Nephron (organoid): ENCODE results near the gene PKP4.

Experiments used
- H3K27ac Mint-ChIP-seq, 3 experiments: 2 replicates each; pipeline ENCODE4 v1.8.0; 2020; ENCODE audit warnings: mixed read lengths in 3 of 3, mild to moderate bottlenecking in 2 of 3, moderate library complexity in 1 of 3
- H3K27me3 Mint-ChIP-seq: 2 replicates; pipeline ENCODE4 v1.8.0; 2021; ENCODE audit warnings: low read depth, mild to moderate bottlenecking, moderate library complexity, mixed read lengths
- H3K36me3 Mint-ChIP-seq: 2 replicates; pipeline ENCODE4 v1.8.0; 2020; ENCODE audit warnings: low read depth, mixed read lengths
- H3K4me1 Mint-ChIP-seq: 2 replicates; pipeline ENCODE4 v1.8.0; 2020; ENCODE audit warnings: mixed read lengths
- H3K4me3 Mint-ChIP-seq, 3 experiments: 2 replicates each; pipeline ENCODE4 v1.8.0; 2020; ENCODE audit warnings: mild to moderate bottlenecking in 3 of 3, mixed read lengths in 3 of 3, moderate library complexity in 2 of 3
- H3K9me3 Mint-ChIP-seq: 2 replicates; pipeline ENCODE4 v1.8.0; 2020; ENCODE audit warnings: mixed read lengths
- TF ChIP-seq, protein P1 (sequence below), 3 experiments: fragments of 200-600 bp; sonication (generic); IDR thresholded peaks; one replicate each; pipeline ENCODE4 v1.5.0; 2021; ENCODE audit warnings: antibody characterized with exemption in 3 of 3; ENCODE audit not compliant: unreplicated experiment in 3 of 3

Gene PKP4, protein sequence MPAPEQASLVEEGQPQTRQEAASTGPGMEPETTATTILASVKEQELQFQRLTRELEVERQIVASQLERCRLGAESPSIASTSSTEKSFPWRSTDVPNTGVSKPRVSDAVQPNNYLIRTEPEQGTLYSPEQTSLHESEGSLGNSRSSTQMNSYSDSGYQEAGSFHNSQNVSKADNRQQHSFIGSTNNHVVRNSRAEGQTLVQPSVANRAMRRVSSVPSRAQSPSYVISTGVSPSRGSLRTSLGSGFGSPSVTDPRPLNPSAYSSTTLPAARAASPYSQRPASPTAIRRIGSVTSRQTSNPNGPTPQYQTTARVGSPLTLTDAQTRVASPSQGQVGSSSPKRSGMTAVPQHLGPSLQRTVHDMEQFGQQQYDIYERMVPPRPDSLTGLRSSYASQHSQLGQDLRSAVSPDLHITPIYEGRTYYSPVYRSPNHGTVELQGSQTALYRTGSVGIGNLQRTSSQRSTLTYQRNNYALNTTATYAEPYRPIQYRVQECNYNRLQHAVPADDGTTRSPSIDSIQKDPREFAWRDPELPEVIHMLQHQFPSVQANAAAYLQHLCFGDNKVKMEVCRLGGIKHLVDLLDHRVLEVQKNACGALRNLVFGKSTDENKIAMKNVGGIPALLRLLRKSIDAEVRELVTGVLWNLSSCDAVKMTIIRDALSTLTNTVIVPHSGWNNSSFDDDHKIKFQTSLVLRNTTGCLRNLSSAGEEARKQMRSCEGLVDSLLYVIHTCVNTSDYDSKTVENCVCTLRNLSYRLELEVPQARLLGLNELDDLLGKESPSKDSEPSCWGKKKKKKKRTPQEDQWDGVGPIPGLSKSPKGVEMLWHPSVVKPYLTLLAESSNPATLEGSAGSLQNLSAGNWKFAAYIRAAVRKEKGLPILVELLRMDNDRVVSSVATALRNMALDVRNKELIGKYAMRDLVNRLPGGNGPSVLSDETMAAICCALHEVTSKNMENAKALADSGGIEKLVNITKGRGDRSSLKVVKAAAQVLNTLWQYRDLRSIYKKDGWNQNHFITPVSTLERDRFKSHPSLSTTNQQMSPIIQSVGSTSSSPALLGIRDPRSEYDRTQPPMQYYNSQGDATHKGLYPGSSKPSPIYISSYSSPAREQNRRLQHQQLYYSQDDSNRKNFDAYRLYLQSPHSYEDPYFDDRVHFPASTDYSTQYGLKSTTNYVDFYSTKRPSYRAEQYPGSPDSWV

DNA sequence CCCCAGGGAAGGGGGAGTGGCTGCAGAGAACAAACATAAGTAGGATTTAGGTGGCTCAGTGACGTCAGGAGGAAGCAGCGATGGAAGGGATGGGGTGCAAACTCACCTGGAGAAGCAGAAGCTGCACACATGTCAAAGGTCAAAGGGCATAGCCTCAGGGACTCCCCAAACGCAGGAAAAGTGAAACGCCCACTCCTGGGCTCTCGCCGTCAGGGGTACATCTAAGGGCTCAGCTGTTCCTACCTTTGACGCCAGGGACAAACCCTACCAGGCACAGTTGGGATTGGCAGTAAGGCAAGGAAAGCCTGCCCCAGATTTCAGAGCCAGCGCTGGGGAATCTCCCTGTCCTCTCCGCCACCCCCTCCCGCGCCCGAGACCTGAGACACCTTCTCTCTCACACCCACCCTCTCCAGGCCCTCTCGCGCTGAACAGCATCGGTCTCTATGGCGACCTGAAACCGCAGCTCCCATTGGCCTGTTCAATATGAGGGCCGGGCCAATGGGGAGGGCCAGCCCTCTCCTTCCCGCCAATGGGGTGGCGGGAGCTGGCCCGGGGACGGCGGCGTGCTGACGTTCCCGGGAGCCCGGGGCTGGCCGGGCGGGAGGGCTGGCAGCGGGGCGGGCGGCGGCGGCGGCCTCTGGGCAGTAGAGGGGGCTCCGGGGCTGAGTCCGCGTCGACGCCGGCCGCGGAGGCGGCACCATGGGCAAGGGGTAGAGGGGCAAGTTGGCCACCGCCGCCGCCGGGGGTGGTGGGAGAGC lies at the start of gene PKP4, which contains the start of gene CCDC148:
PKP4 (plus strand) TSS at position 644 of the 758 bp plus-strand sequence. CDS start 76,233 bp downstream, outside the sequence.
CCDC148 (minus strand) TSS at position 445 of the 758 bp plus-strand sequence; CDS start at position 131, 314 bp downstream.
- Mint-ChIP-seq H3K4me3 (peak within 1 kb of the TSS; percentile 95 to 99 (median 96)), H3K36me3 (no peaks in the 10 kb centered on the region), H3K4me1 (peaks cover 29% of the 10 kb centered on the region), H3K27ac (peak within 1 kb of the TSS; percentile 88 to 98 (median 93)), H3K9me3 (no peaks in the 10 kb centered on the region), H3K27me3 (no peaks in the 10 kb centered on the region)
- TF ChIP-seq, protein P1, sequence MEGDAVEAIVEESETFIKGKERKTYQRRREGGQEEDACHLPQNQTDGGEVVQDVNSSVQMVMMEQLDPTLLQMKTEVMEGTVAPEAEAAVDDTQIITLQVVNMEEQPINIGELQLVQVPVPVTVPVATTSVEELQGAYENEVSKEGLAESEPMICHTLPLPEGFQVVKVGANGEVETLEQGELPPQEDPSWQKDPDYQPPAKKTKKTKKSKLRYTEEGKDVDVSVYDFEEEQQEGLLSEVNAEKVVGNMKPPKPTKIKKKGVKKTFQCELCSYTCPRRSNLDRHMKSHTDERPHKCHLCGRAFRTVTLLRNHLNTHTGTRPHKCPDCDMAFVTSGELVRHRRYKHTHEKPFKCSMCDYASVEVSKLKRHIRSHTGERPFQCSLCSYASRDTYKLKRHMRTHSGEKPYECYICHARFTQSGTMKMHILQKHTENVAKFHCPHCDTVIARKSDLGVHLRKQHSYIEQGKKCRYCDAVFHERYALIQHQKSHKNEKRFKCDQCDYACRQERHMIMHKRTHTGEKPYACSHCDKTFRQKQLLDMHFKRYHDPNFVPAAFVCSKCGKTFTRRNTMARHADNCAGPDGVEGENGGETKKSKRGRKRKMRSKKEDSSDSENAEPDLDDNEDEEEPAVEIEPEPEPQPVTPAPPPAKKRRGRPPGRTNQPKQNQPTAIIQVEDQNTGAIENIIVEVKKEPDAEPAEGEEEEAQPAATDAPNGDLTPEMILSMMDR (IDR thresholded peaks at IDR 0.05; ENCODE audit: unreplicated experiment in 3 of 3), result no peak

DNA sequence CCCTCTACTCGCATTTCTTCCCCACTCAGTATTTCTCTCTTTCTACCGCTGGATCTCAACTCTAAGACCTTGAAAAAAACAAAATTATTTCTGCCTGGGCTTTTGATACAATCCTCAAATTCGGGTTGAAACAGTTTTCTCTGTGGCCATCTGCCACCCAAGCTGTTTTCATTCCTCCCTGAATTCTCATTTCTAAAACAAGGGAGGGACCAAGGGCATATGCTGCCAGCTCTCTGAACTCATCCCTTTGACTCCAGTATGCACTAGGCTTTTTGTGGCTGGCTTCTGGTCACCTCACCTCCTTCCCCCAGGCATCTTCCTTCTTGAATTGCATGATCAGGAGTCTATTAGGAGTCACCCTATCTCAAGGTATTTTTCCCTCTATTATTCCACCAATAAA lies 49.7 kb upstream of the PKP4 start:
- no peak overlapping the region for H3K4me3 Mint-ChIP-seq
- peaks cover 9% of the 10 kb centered on the region for H3K36me3 Mint-ChIP-seq
- peaks cover 21% of the 10 kb centered on the region for H3K9me3 Mint-ChIP-seq
- H3K4me1 Mint-ChIP-seq, result no peaks in the 10 kb centered on the region
- TF ChIP-seq, protein P1 (IDR thresholded peaks at IDR 0.05; ENCODE audit: unreplicated experiment in 3 of 3), result no peak
- H3K27me3 Mint-ChIP-seq, result no peaks in the 10 kb centered on the region
- no peak overlapping the region for H3K27ac Mint-ChIP-seq

DNA sequence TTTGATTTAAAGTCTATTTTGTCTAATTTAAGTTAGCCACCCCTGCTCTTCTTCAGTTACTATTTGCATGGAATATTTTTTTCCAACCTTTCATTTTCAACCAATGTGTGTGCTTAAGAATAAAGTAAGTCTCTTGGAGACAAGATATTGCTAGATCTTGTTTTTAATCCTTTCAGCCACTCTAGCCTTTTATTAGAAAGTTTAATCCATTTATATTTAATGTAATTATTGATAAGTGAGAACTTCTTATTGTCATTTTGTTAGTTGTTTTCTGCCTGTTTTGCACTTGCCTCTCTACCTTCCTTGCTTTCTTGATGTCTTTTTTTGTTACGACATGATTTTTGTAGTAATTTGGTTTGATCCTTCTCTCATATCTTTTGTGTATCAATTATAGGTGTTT lies 46.6 kb upstream of the PKP4 start:
- Mint-ChIP-seq H3K4me1 (peaks cover 8% of the 10 kb centered on the region), H3K36me3 (peaks cover 11% of the 10 kb centered on the region), H3K9me3 (peaks cover 23% of the 10 kb centered on the region), H3K4me3 (no peak overlapping the region), H3K27me3 (no peaks in the 10 kb centered on the region), H3K27ac (no peak overlapping the region)
- TF ChIP-seq, protein P1 (IDR thresholded peaks at IDR 0.05; ENCODE audit: unreplicated experiment in 3 of 3), result no peak

DNA sequence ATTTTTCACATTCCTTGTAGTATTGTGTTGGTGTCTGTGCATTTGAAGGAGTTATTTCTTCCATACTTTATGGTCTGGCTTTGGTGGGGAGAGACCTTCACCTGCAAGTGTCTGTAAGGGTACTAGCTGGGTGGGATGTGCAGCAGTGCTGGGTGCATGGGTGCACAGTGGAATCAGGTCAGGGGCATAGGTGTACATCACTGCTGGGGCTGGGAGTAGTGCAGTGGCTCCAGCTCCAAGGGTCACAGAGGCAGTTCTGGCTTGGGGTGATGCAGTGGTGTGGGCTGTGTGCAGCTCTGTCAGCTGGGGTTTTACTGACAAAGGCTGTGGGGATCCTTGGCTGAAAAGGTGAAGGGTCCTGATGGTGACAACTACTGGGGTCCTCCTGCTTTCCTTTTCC lies 45.0 kb upstream of the PKP4 start:
- H3K4me3 Mint-ChIP-seq, result no peak overlapping the region
- H3K27me3 Mint-ChIP-seq, result no peaks in the 10 kb centered on the region
- H3K4me1 Mint-ChIP-seq, result peaks cover 8% of the 10 kb centered on the region
- no peak overlapping the region for H3K27ac Mint-ChIP-seq
- peaks cover 16% of the 10 kb centered on the region for H3K36me3 Mint-ChIP-seq
- H3K9me3 Mint-ChIP-seq, result peaks cover 31% of the 10 kb centered on the region
- TF ChIP-seq, protein P1 (IDR thresholded peaks at IDR 0.05; ENCODE audit: unreplicated experiment in 3 of 3), result no peak

DNA sequence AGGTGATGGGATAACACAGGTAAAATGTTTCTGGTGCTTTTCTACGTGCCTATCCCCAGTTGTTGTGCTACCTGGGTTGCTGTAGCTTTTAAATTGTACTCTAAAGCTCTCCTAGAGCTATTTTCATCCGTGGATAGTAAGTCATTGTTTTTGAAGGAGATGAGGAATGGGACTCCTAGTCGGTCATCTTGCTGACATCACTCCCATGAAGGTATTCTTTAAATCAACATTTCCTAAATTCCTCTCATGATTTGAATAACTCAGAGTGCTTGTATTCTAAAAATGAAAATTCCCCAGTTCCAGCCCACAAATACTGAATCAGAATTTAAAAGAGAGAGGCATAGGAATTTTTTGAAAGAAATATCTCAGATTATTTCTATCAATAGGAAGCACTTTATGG lies 44.5 kb upstream of the PKP4 start:
- Mint-ChIP-seq H3K27me3 (no peaks in the 10 kb centered on the region), H3K27ac (no peak overlapping the region), H3K4me1 (peaks cover 8% of the 10 kb centered on the region), H3K9me3 (peaks cover 32% of the 10 kb centered on the region), H3K4me3 (no peak overlapping the region), H3K36me3 (peaks cover 16% of the 10 kb centered on the region)
- TF ChIP-seq, protein P1 (IDR thresholded peaks at IDR 0.05; ENCODE audit: unreplicated experiment in 3 of 3), result no peak
